Esophagus muscularis mucosa (tissue), 4 donors: Measurements from ENCODE around the gene ZPBP. TPM values are rescaled to one million over a fixed set of nuclear protein-coding genes. Genes with fewer than 3 reads are reported as not detected.

Experiments used
- DNase-seq: peaks from one replicate; pipeline ENCODE4 v3.0.0-alpha.2; 2017; ENCODE audit errors: extremely low spot score
- H3K27ac ChIP-seq, 4 donors: fragments of 200-600 bp; sonication (generic); replicated peaks in 1 of 4; 1 replicate in 3 of 4; 2 replicates in 1 of 4; pipeline ENCODE4 v1.5.1; 2016 to 2019; ENCODE audit warnings: mild to moderate bottlenecking in 1 of 4
- H3K27me3 ChIP-seq, 4 donors: fragments of 200-600 bp; sonication (generic); one replicate each; pipeline versions ENCODE4 v1.5.1 to v1.6.0; 2016 to 2019
- H3K36me3 ChIP-seq, 4 donors: fragments of 200-600 bp; sonication (generic); one replicate each; pipeline ENCODE4 v1.5.1; 2016 to 2019
- H3K4me1 ChIP-seq, 4 donors: fragments of 200-600 bp; sonication (generic); one replicate each; pipeline ENCODE4 v1.5.1; 2016 to 2019
- H3K4me3 ChIP-seq, 4 donors: fragments of 200-600 bp; sonication (generic); 1 replicate in 2 of 4; 2 replicates in 2 of 4; pipeline ENCODE4 v1.5.1; 2016 to 2019; ENCODE audit warnings: mild to moderate bottlenecking in 4 of 4, moderate library complexity in 1 of 4
- H3K9me3 ChIP-seq, 4 donors: fragments of 200-600 bp; sonication (generic); 1 replicate in 3 of 4; 2 replicates in 1 of 4; pipeline ENCODE4 v1.5.1; 2016 to 2019
- EP300 ChIP-seq: sonication (generic); formaldehyde crosslinking; IDR thresholded peaks from one replicate; pipeline ENCODE4 v1.6.1; 2017; ENCODE audit warnings: antibody characterized with exemption
- POLR2A ChIP-seq: fragments of 450-650 bp; IDR thresholded peaks from one replicate; pipeline ENCODE4 v1.6.1; 2017; ENCODE audit warnings: antibody characterized with exemption, moderate library complexity, mild to moderate bottlenecking, low read depth
- POLR2AphosphoS5 ChIP-seq, 2 donors: sonication (generic); formaldehyde crosslinking; IDR thresholded peaks; one replicate each; pipeline ENCODE4 v1.6.1; 2017; ENCODE audit warnings: antibody characterized with exemption in 2 of 2
- WGBS: methylation state at CpG from one replicate; pipeline ENCODE4 v1.1.5; 2018; 5-methylcytosine and 5-hydroxymethylcytosine counted together
- intact Hi-C: fragments of 100-400 bp; cut with DNase I; formaldehyde crosslinking; loops from one replicate; pipeline ENCODE4 v1.15.1; 2023
- total RNA-seq, 4 donors: library from RNA; depleted of rRNA; stranded (reverse); fragments of >200 nt; gene quantifications; one replicate each; pipeline versions ENCODE4 v1.1.0 to v1.2.1, GENCODE V29; 2016
- TF ChIP-seq, protein P1 (sequence below), 3 experiments: fragments of 200-600 bp in 2 of 3; fragments of 450-650 bp in 1 of 3; sonication (generic) in 2 of 3; IDR thresholded peaks; one replicate each; pipeline ENCODE4 v1.5.1; 2017 to 2019; ENCODE audit warnings: antibody characterized with exemption in 3 of 3, mild to moderate bottlenecking in 2 of 3, moderate library complexity in 1 of 3

The ZPBP gene
- total RNA-seq, 4 donors from 2014 or later, result not detected

DNA sequence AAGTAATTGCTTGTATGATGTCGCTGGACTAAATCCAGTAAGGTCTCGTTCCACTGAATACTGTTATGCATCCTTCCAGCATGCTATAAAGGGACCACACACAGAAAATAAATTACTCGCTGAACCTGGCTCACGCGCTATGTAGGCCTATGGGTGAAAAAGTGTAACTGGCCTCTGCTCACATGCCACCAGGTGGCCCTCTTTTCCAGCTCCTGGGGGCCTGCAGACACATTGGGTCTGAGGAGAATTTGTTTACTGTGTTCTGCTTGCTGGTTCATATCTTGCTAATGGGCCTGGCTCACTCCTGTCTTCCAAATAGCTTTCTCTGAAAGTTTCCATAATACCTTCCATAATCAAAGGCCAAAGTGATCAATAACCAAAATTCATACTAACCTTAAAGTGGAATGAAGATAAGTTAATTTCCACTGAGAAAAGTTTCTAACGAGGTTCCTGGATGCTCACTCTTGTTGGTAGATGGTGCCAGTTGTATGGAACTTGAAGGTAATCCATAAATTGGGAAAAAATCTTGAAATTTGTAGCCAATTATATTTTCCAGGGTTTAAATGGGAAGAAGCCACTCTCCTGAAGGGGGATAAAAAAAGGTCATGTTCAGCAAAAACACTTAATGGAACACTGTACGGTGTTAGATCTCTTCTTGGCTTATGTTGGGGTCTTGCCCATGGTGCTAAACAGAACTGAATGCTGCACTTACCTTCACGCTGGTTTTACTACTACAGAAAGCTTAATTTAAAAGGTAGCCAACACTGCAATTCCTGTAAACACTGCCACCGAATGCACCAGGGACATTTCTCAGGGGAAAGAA is 27.0 kb upstream of the ZPBP start:
- TF ChIP-seq POLR2AphosphoS5 (IDR thresholded peaks at IDR 0.05), result no peak
- Histone ChIP-seq H3K36me3 (no peaks in the 10 kb centered on the region), H3K4me3 (no peak overlapping the region), H3K9me3 (no peaks in the 10 kb centered on the region), H3K4me1 (no peaks in the 10 kb centered on the region), H3K27ac (no peak overlapping the region), H3K27me3 (peaks cover 0 to 7% (median 0%) of the 10 kb centered on the region in 4 donors)
- WGBS, result 74% methylated on average over 9 of the region's 9 CpGs
- intact Hi-C loops, result no loop called here
- no peak for DNase-seq

DNA sequence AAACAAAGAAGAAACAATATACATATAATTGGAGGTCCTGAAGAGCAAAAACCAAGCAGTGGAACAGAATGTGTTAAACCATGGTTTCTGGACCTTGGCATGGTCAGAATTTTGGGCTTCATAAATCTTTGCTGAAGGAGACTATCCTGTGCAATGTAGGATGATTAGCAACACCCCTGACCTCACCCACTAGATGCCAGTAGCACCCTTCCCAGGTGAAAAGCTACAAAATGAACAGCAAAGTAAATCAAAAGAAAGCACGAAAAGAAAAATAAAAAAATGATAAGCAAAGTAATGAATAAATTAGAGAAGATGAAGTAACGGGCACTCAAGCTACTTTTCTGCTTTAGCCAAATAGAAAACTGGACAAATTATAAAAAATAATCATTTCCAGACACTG is 19.2 kb upstream of the ZPBP start:
- 79% methylated on average over 2 of the region's 2 CpGs for WGBS

DNA sequence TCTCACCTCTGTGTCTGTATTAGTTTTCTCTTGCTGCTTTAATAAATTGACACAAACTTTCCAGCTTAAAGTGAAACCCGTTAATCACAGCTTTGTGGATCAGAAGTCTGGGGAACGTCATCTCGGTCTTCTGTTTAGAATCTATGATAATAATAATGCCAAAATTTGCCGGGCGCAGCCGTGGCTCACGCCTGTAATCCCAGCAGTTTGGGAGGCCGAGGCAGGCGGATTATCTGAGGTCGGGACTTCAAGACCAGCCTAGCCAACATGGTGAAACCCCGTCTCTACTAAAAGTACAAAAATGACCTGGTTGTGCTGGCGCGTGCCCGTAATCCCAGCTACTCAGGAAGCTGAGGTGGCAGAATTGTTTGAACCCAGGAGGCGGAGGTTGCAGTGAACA is 8.8 kb upstream of the ZPBP start:
- TF ChIP-seq POLR2AphosphoS5 (IDR thresholded peaks at IDR 0.05), result no peak
- TF ChIP-seq EP300, result no peak
- TF ChIP-seq, protein P1, sequence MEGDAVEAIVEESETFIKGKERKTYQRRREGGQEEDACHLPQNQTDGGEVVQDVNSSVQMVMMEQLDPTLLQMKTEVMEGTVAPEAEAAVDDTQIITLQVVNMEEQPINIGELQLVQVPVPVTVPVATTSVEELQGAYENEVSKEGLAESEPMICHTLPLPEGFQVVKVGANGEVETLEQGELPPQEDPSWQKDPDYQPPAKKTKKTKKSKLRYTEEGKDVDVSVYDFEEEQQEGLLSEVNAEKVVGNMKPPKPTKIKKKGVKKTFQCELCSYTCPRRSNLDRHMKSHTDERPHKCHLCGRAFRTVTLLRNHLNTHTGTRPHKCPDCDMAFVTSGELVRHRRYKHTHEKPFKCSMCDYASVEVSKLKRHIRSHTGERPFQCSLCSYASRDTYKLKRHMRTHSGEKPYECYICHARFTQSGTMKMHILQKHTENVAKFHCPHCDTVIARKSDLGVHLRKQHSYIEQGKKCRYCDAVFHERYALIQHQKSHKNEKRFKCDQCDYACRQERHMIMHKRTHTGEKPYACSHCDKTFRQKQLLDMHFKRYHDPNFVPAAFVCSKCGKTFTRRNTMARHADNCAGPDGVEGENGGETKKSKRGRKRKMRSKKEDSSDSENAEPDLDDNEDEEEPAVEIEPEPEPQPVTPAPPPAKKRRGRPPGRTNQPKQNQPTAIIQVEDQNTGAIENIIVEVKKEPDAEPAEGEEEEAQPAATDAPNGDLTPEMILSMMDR (IDR thresholded peaks at IDR 0.05), result no peak
- no peak for TF ChIP-seq POLR2A
- intact Hi-C loops, result no loop called here
- Histone ChIP-seq H3K9me3 (no peaks in the 10 kb centered on the region), H3K27me3 (peaks cover 0 to 9% (median 0%) of the 10 kb centered on the region in 4 donors), H3K27ac (no peak overlapping the region), H3K36me3 (no peaks in the 10 kb centered on the region), H3K4me3 (no peak overlapping the region), H3K4me1 (no peaks in the 10 kb centered on the region)
- WGBS, result 93% methylated on average over 15 of the region's 15 CpGs
- no peak for DNase-seq

More for the DNA sequence above, 19.2 kb upstream of the ZPBP start:
- intact Hi-C loops, result no loop called here
- no peak for TF ChIP-seq POLR2A
- TF ChIP-seq EP300, result no peak
- TF ChIP-seq, protein P1 (IDR thresholded peaks at IDR 0.05), result no peak
- TF ChIP-seq POLR2AphosphoS5 (IDR thresholded peaks at IDR 0.05), result no peak
- DNase-seq, result no peak
- no peaks in the 10 kb centered on the region for H3K36me3 ChIP-seq
- no peak overlapping the region for H3K4me3 ChIP-seq
- H3K9me3 ChIP-seq, result peaks cover 0 to 16% (median 14%) of the 10 kb centered on the region in 4 donors
- H3K27me3 ChIP-seq, result peaks cover 0 to 4% (median 0%) of the 10 kb centered on the region in 4 donors
- no peaks in the 10 kb centered on the region for H3K4me1 ChIP-seq
- no peak overlapping the region for H3K27ac ChIP-seq

DNA sequence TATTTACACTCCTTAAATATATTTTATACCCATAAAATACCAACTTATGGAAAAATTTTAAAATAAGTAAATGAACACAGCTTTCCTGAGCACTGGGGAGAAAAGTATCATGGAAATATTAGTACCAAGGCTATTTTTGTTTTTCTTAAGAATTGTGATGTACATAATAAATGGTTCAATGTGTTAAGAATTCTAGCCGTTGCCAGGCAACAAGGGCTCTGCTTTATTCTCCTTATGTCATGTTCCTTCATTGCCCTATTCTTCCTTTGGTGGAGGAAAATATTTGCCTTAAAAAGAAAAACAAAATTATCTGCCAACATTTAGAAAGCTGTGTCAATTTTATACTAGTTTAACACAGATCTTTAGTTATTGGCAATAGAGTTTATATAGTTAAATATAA is 2.6 kb upstream of the ZPBP start:
- intact Hi-C loops, result loop anchor here (10.0 kb wide), 1 partner anchor 1069 kb away; no protein-coding TSS in a partner anchor
- Histone ChIP-seq H3K4me1 (peaks cover 0 to 9% (median 7%) of the 10 kb centered on the region in 4 donors), H3K4me3 (no peak overlapping the region), H3K9me3 (no peaks in the 10 kb centered on the region), H3K27me3 (peaks cover 0 to 9% (median 0%) of the 10 kb centered on the region in 4 donors), H3K27ac (no peak overlapping the region), H3K36me3 (no peaks in the 10 kb centered on the region)
- no peak for DNase-seq
- 78% methylated on average over 1 of the region's 1 CpG for WGBS
- TF ChIP-seq POLR2AphosphoS5 (IDR thresholded peaks at IDR 0.05) (no peak), POLR2A (no peak), EP300 (no peak)
- TF ChIP-seq, protein P1 (IDR thresholded peaks at IDR 0.05), result no peak

DNA sequence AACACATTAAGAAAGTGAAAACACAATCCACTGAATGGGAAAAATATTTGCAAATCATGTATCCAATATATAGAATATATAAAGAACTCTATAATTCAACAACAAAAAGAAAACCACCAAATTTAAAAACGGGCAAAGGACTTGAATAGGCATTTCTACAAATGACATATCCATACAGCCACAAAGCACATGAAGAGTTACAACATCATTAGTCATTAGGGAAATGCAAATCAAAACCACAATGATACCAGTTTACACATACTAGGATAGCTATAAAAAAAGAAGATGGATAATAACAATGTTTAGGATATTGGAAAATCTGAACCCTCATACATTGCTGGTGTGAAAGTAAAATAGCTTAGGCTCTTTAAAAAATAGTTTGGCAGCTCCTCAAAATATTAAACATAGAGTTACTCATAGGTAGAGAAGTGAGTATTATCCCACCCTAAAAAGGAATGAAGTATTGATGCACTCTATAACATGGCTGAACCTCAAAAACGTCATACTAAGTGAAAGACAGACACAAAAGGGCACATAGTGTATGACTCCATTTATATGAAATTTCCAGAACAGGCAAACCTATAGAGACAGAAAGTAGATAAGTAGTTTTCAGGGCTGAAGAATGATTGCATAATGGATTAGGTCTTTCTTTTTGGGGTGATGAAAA is 4.5 kb downstream of the ZPBP start:
- Histone ChIP-seq H3K27me3 (no peaks in the 10 kb centered on the region), H3K36me3 (no peaks in the 10 kb centered on the region), H3K9me3 (no peaks in the 10 kb centered on the region), H3K4me3 (no peak overlapping the region), H3K27ac (no peak overlapping the region), H3K4me1 (peaks cover 0 to 9% (median 7%) of the 10 kb centered on the region in 4 donors)
- no peak for TF ChIP-seq EP300
- TF ChIP-seq POLR2A, result no peak
- TF ChIP-seq POLR2AphosphoS5 (IDR thresholded peaks at IDR 0.05), result no peak
- TF ChIP-seq, protein P1 (IDR thresholded peaks at IDR 0.05), result no peak
- no peak for DNase-seq
- intact Hi-C loops, result no loop called here
- WGBS, result 0% methylated on average over 2 of the region's 2 CpGs
